BLaER1 treated with 17β-estradiol and CSF1 and Interleukin-3, amounts not matched to agents 10 nM and 100 nM (cell line): ENCODE measurements around the gene ARID1A.

Experiments used
- H3K27ac ChIP-seq, 11 experiments: shearing (Covaris generic); formaldehyde crosslinking; 2 replicates each; pipeline ENCODE4 v1.8.1; 2022
- H3K27me3 ChIP-seq, 11 experiments: shearing (Covaris generic); formaldehyde crosslinking; 2 replicates each; pipeline ENCODE4 v1.8.1; 2022
- H3K36me3 ChIP-seq, 11 experiments: shearing (Covaris generic); formaldehyde crosslinking; 2 replicates each; pipeline ENCODE4 v1.8.1; 2022
- H3K4me1 ChIP-seq, 10 experiments: shearing (Covaris generic); formaldehyde crosslinking; 2 replicates each; pipeline ENCODE4 v1.8.1; 2022
- H3K4me2 ChIP-seq, 11 experiments: shearing (Covaris generic); formaldehyde crosslinking; 2 replicates each; pipeline ENCODE4 v1.8.1; 2022
- H3K4me3 ChIP-seq, 10 experiments: shearing (Covaris generic); formaldehyde crosslinking; 2 replicates each; pipeline ENCODE4 v1.8.1; 2022
- H3K9ac ChIP-seq, 11 experiments: shearing (Covaris generic); formaldehyde crosslinking; 2 replicates each; pipeline ENCODE4 v1.8.1; 2022
- H3K9me3 ChIP-seq, 11 experiments: shearing (Covaris generic); formaldehyde crosslinking; replicated peaks in 1 of 11; 2 replicates each; pipeline ENCODE4 v1.8.1; 2022
- H4K20me1 ChIP-seq, 11 experiments: shearing (Covaris generic); formaldehyde crosslinking; 2 replicates each; pipeline ENCODE4 v1.8.1; 2022
- Cebpa-rat ChIP-seq, 11 experiments: shearing (Covaris generic); IDR thresholded peaks; 2 replicates each; pipeline ENCODE4 v1.8.1; 2022

Gene ARID1A

DNA sequence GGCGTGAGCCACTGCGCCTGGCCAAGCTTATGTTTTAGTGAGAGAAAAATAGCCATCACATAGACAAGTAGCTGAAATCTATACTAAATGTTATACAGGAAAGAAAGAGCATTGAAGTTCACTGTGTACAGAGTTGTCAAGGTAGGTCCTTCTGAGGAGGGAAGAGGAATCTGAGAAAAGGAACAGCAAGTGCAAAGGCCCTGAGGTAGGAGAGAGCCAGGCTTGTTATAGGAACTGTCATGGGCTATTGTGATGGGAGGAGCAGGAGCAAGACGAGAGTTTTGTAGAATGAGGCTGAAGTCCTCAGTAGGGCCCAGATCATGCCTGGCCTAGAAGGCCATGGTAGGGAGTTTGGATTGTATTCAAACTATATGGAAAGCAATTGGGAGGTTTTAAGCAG lies 135.2 kb downstream of the ARID1A start:
- Histone ChIP-seq H3K9ac (peak overlapping the region in 5 of 11 experiments; percentile 2 to 73 (median 12); a peak in 6 of 22 replicates), H3K4me3 (no peak overlapping the region), H4K20me1 (peaks cover 32 to 69% (median 58%) of the 10 kb centered on the region in 11 experiments; a peak in 19 of 22 replicates), H3K4me1 (peaks cover 62 to 71% (median 67%) of the 10 kb centered on the region in 10 experiments), H3K4me2 (peak overlapping the region in 8 of 11 experiments; percentile 9 to 87 (median 38); a peak in 10 of 22 replicates), H3K9me3 (no peaks in the 10 kb centered on the region), H3K36me3 (peaks cover 44 to 67% (median 56%) of the 10 kb centered on the region in 11 experiments), H3K27me3 (no peaks in the 10 kb centered on the region), H3K27ac (peak overlapping the region in 3 of 11 experiments; percentile 27 to 44 (median 43); a peak in 5 of 22 replicates)
- no peak for TF ChIP-seq Cebpa-rat (IDR thresholded peaks at IDR 0.05)
